Caco-2 (cell line): ENCODE measurements around the gene POFUT2. TPM values are rescaled to one million over a fixed set of nuclear protein-coding genes. Genes with fewer than 3 reads are reported as not detected.

Source experiments
- BruUV-seq: library from RNA; stranded (reverse); fragments of 400-500 nt; replicated peaks from 2 replicates; lab custom pipeline; 2021; lab: Mats Ljungman, UMichigan
- CTCF ChIA-PET: fragments of 300-600 bp; sonication (Branson Sonifier 250); formaldehyde crosslinking; loops from one replicate; lab custom pipeline; 2022; ENCODE audit warnings: antibody characterized with exemption; lab: Charles Lee
- POLR2A ChIA-PET: fragments of 300-600 bp; sonication (Branson Sonifier 250); formaldehyde crosslinking; loops from one replicate; lab custom pipeline; 2022; ENCODE audit warnings: antibody characterized with exemption; lab: Charles Lee
- DNase-seq, 2 experiments: peaks; one replicate each; pipeline versions ENCODE4 v3.0.0 to v3.0.0-alpha.2; 2020 to 2022
- H3K27me3 ChIP-seq: replicated peaks from 2 replicates; pipeline ENCODE4 v1.6.0; 2011; ENCODE audit warnings: low read length; ENCODE audit not compliant: control insufficient read depth, insufficient read depth
- H3K36me3 ChIP-seq: 2 replicates; pipeline ENCODE4 v1.5.1; 2011; ENCODE audit warnings: low read length; ENCODE audit not compliant: control insufficient read depth, insufficient read depth
- H3K4me1 ChIP-seq: fragments of 250-450 bp; sonication (Bioruptor Pico); 2 replicates; pipeline ENCODE4 v1.5.1; 2020; ENCODE audit warnings: mild to moderate bottlenecking
- H3K4me3 ChIP-seq: 2 replicates; pipeline ENCODE4 v1.5.1; 2011; ENCODE audit warnings: low read depth, mild to moderate bottlenecking, control low read depth, low read length
- H3K9me3 ChIP-seq: fragments of 250-450 bp; sonication (Bioruptor Pico); 2 replicates; pipeline ENCODE4 v1.5.1; 2020; ENCODE audit warnings: mild to moderate bottlenecking, moderate library complexity
- H3K27ac Mint-ChIP-seq: one replicate; pipeline ENCODE4 v1.8.0; 2022; ENCODE audit warnings: mixed read lengths; ENCODE audit not compliant: unreplicated experiment
- H3K27me3 Mint-ChIP-seq: one replicate; pipeline ENCODE4 v1.8.0; 2022; ENCODE audit warnings: mixed read lengths; ENCODE audit not compliant: insufficient read depth, unreplicated experiment
- H3K36me3 Mint-ChIP-seq: one replicate; pipeline ENCODE4 v1.8.0; 2022; ENCODE audit warnings: mild to moderate bottlenecking, mixed read lengths; ENCODE audit not compliant: insufficient read depth, unreplicated experiment
- H3K4me1 Mint-ChIP-seq: one replicate; pipeline ENCODE4 v1.8.0; 2022; ENCODE audit warnings: low read depth, mixed read lengths; ENCODE audit not compliant: unreplicated experiment
- H3K4me3 Mint-ChIP-seq: one replicate; pipeline ENCODE4 v1.8.0; 2022; ENCODE audit warnings: mild to moderate bottlenecking, moderate library complexity, mixed read lengths; ENCODE audit not compliant: unreplicated experiment
- H3K9me3 Mint-ChIP-seq: one replicate; pipeline ENCODE4 v1.8.0; 2022; ENCODE audit warnings: mixed read lengths; ENCODE audit not compliant: unreplicated experiment
- intact Hi-C: fragments of 100-400 bp; cut with micrococcal nuclease; formaldehyde crosslinking; loops from one replicate; pipeline ENCODE4 v1.10.0; 2022; ENCODE audit not compliant: unreplicated experiment
- total RNA-seq: library from RNA; stranded (reverse); gene quantifications from 2 replicates; pipeline ENCODE4 v1.2.3, GENCODE V29; 2022
- TF ChIP-seq, protein P1 (sequence below), 2 experiments: fragments of 200-600 bp in 1 of 2; IDR thresholded peaks; 1 replicate in 1 of 2; 2 replicates in 1 of 2; pipeline versions ENCODE4 v1.5.1 to v1.8.0; 2011 to 2022; ENCODE audit warnings: antibody characterized with exemption in 1 of 2, control low read depth in 1 of 2, inconsistent platforms in 1 of 2, low read depth in 1 of 2, low read length in 1 of 2, mild to moderate bottlenecking in 1 of 2, moderate library complexity in 1 of 2; ENCODE audit not compliant: insufficient read depth in 1 of 2, severe bottlenecking in 1 of 2, unreplicated experiment in 1 of 2

POFUT2 gene
- total RNA-seq, 1 experiment from 2014 or later, result 32.0 TPM

DNA sequence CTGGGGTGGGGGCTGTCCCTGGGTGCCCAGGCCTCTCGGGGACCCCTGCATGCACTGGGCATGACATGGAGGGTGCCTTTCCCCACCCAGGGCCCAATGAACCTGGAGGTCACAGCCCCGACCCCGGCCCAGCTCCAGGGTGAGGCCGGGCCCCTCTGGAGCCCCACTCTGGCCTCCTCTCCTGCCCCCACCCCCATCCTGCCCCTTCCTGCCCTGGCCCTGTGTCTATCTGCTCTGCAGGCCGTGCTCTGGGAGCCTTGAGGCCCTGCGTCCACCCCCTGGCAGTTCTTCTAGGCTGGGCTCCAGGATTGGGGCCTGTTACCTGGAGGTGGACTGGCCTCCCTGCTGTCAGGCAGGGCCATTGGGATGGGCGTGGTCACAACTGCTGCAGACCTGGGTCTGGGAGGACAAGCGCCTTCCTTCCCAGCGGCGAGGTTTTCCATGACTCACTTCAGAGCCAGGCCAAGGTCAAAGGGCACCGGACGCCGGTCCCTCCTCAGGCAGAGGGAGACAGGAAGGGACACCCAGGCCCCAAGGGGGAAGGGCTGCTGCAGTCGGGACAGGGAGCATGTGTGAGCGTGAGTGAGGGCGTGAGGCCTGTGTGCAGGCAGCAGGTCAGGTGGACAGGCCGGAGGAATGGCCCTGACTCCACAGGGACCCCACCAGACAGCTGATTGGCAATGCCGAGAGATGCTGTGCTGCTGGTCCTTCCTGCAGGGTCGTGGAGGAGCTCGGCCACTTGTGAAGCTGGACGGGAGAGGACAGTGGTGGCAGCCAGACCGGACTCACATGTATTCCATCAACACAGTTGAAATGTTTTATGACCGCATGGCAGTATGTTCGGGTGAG is 31.1 kb upstream of the POFUT2 start:
- no peaks in the 10 kb centered on the region for H3K27me3 ChIP-seq
- Mint-ChIP-seq H3K4me1 (peaks cover 12% of the 10 kb centered on the region), H3K27ac (peak overlapping the region; percentile 89), H3K27me3 (no peaks in the 10 kb centered on the region), H3K4me3 (peak overlapping the region; percentile 35), H3K9me3 (no peaks in the 10 kb centered on the region), H3K36me3 (peaks cover 9% of the 10 kb centered on the region)
- peak; percentile 93 to 97 for DNase-seq
- intact Hi-C loops, result loop anchor here (5.0 kb wide), 1 partner anchor 39 kb away; no protein-coding TSS in a partner anchor
- POLR2A ChIA-PET, result no interaction called here
- H3K4me1 ChIP-seq, result peaks cover 49% of the 10 kb centered on the region
- no peaks in the 10 kb centered on the region for H3K36me3 ChIP-seq
- CTCF ChIA-PET, result no interaction called here
- no peak overlapping the region for H3K4me3 ChIP-seq
- H3K9me3 ChIP-seq, result no peaks in the 10 kb centered on the region
- no TSS peak for BruUV-seq
- TF ChIP-seq, protein P1, sequence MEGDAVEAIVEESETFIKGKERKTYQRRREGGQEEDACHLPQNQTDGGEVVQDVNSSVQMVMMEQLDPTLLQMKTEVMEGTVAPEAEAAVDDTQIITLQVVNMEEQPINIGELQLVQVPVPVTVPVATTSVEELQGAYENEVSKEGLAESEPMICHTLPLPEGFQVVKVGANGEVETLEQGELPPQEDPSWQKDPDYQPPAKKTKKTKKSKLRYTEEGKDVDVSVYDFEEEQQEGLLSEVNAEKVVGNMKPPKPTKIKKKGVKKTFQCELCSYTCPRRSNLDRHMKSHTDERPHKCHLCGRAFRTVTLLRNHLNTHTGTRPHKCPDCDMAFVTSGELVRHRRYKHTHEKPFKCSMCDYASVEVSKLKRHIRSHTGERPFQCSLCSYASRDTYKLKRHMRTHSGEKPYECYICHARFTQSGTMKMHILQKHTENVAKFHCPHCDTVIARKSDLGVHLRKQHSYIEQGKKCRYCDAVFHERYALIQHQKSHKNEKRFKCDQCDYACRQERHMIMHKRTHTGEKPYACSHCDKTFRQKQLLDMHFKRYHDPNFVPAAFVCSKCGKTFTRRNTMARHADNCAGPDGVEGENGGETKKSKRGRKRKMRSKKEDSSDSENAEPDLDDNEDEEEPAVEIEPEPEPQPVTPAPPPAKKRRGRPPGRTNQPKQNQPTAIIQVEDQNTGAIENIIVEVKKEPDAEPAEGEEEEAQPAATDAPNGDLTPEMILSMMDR (IDR thresholded peaks at IDR 0.05; ENCODE audit: insufficient read depth in 1 of 2, low read depth in 1 of 2, low read length in 1 of 2, severe bottlenecking in 1 of 2, unreplicated experiment in 1 of 2), result no peak

DNA sequence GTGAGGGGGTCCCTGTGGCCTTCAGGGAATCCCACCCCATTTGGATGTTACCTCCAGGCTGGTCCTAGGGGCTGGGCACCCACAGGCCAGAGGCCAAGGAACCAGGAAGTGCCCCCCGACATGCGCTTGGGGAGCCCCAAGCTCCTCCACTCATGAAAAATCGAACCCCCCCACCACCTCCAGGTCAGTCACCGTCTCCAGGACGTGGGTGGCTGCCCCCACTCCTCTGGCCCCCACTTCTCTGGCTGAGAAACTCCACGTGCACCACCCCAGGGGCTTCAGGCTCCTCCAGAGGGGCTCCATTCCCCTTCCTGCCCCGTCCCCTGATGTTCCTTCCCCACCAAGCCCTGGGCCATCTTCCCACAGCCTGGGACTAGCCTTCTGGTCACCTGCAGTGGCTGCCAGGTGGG is 30.5 kb upstream of the POFUT2 start:
- peaks cover 6% of the 10 kb centered on the region for H3K36me3 Mint-ChIP-seq
- no peak for DNase-seq
- no peaks in the 10 kb centered on the region for H3K9me3 Mint-ChIP-seq
- no TSS peak for BruUV-seq
- TF ChIP-seq, protein P1 (IDR thresholded peaks at IDR 0.05; ENCODE audit: insufficient read depth in 1 of 2, low read depth in 1 of 2, low read length in 1 of 2, severe bottlenecking in 1 of 2, unreplicated experiment in 1 of 2), result no peak
- no peaks in the 10 kb centered on the region for H3K27me3 Mint-ChIP-seq
- H3K4me1 ChIP-seq, result peaks cover 43% of the 10 kb centered on the region
- ChIA-PET POLR2A (no interaction called here), CTCF (no interaction called here)
- H3K9me3 ChIP-seq, result no peaks in the 10 kb centered on the region
- H3K4me1 Mint-ChIP-seq, result peaks cover 9% of the 10 kb centered on the region
- H3K36me3 ChIP-seq, result no peaks in the 10 kb centered on the region
- no peaks in the 10 kb centered on the region for H3K27me3 ChIP-seq
- H3K4me3 Mint-ChIP-seq, result no peak overlapping the region
- H3K27ac Mint-ChIP-seq, result peak overlapping the region; percentile 89
- intact Hi-C loops, result loop anchor here (5.0 kb wide), 1 partner anchor 39 kb away; no protein-coding TSS in a partner anchor
- no peak overlapping the region for H3K4me3 ChIP-seq

DNA sequence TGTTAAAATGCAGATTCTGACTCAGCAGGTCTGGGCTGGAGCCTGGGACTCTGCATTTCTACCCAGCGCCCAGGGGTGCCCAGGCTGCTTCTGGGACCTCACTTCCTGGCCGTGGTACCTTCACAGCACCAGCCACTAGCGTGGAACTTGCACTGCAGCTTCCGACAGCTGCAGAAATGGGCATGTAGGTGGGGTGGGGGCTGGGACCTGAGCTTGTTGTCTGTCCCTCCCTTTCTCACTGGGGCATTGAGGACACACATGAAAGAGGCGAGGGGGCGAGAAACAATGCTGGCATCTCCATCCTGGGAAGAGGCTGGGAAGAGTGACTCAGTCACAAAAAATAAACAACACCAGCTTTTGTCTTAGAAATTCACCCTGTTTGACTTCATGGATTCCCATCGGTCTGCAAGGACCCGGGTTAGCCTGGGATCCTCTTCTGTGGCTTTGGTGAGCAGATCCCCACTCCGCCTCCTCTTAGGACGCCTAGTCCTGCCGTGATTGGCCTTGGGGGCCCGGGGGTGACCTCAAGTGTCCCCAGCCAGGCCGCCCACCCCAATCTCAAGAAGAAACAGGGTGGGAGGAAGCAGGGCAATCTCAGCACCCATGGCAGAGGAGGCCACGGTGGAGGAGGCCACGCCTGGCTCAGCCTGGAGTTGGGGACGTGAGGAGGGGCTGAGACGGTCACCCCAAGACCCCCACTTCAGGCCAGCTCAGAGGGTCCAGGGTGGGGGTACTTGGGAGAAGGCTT is 29.9 kb upstream of the POFUT2 start:
- Histone ChIP-seq H3K9me3 (no peaks in the 10 kb centered on the region), H3K36me3 (no peaks in the 10 kb centered on the region), H3K4me1 (peaks cover 37% of the 10 kb centered on the region), H3K27me3 (no peaks in the 10 kb centered on the region), H3K4me3 (no peak overlapping the region)
- H3K9me3 Mint-ChIP-seq, result no peaks in the 10 kb centered on the region
- ChIA-PET CTCF (no interaction called here), POLR2A (no interaction called here)
- peaks cover 9% of the 10 kb centered on the region for H3K4me1 Mint-ChIP-seq
- no peak overlapping the region for H3K4me3 Mint-ChIP-seq
- H3K27me3 Mint-ChIP-seq, result no peaks in the 10 kb centered on the region
- intact Hi-C loops, result loop anchor here (5.0 kb wide), 1 partner anchor 40 kb away; no protein-coding TSS in a partner anchor
- no TSS peak for BruUV-seq
- TF ChIP-seq, protein P1 (IDR thresholded peaks at IDR 0.05; ENCODE audit: insufficient read depth in 1 of 2, low read depth in 1 of 2, low read length in 1 of 2, severe bottlenecking in 1 of 2, unreplicated experiment in 1 of 2), result no peak
- H3K27ac Mint-ChIP-seq, result peak overlapping the region; percentile 89
- DNase-seq, result peak in 1 of 2 experiments; percentile 31
- H3K36me3 Mint-ChIP-seq, result peaks cover 6% of the 10 kb centered on the region
